DMS153 treated with DMSO at 0.1 percent for 48 hours (cell line): ENCODE data around the gene SRSF1.
"Not testable (repeated sequence)": the region's sequence is repeated elsewhere in the genome, so short reads cannot be mapped to it uniquely, and the experiment has no call there.

Experiments used
- DNase-seq: peaks from one replicate; lab custom pipeline; 2025; ENCODE audit not compliant: unreplicated experiment; lab: John Stamatoyannopoulos, UW

The SRSF1 gene

DNA sequence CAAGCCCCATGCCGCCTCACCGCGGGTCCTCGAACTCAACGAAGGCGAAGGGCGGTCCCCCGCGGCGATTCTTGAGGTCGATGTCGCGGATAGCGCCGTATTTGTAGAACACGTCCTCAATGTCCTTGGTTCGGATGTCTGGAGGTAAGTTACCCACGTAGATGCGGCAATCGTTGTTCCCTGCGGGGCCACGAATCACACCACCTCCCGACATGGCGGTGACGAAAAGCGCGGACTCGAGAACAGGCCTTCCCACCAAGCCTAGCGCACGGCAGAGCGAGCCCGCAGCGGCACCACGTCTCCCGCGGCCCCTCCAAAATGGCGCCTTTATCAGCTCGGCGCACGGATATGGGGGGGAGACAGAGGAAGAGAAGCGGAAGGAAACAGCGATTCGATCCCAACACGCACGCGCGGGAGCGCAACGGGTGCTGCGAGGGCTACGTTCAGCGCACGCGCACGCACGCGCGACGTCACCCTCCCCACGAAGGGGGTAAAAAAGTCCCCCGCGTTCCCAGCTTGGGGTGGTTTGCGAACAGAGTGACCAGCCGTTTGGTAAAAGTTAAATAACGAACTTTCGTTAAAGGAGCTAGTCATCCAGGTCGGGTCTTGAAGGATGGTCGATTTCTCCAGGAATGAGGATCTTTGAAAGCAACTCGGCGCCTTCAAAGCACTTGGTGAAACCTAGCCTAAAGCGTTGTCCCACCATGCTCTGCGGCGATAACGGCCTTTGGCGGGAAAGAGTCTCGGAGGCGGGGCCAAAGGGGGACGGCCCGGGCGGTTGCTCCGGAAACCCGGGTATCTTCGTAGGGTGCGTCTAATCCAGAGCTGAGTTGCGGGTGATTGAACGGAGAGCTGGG, at the start of gene SRSF1:
SRSF1 (minus strand) TSS at position 323 of the 857 bp plus-strand sequence; CDS start at position 214, 109 bp downstream.
- peak; percentile 98 for DNase-seq

DNA sequence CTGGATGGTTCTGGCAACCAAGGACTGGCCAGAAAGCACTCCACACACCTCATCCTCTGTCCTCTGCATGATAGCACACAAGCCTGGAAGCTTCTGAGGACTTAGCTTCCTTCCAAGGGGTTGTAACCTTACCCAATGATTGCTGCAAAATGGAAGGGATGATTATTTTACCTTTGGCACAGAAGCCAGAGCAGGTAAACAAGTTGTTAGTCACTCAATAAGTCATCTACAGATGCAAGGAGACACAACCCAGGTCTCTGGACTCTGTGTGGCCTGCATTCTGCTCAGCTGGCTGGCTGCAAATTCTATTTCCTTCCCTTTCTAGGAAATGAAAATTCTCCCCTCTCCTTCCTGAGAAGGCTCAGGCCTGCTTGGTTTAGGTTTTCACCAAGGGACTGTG, 49.4 kb upstream of the SRSF1 start:
- no peak for DNase-seq

GRCh38 chr17:58054641-58055040, 47.6 kb upstream of the SRSF1 start:
- no peak for DNase-seq

DNA sequence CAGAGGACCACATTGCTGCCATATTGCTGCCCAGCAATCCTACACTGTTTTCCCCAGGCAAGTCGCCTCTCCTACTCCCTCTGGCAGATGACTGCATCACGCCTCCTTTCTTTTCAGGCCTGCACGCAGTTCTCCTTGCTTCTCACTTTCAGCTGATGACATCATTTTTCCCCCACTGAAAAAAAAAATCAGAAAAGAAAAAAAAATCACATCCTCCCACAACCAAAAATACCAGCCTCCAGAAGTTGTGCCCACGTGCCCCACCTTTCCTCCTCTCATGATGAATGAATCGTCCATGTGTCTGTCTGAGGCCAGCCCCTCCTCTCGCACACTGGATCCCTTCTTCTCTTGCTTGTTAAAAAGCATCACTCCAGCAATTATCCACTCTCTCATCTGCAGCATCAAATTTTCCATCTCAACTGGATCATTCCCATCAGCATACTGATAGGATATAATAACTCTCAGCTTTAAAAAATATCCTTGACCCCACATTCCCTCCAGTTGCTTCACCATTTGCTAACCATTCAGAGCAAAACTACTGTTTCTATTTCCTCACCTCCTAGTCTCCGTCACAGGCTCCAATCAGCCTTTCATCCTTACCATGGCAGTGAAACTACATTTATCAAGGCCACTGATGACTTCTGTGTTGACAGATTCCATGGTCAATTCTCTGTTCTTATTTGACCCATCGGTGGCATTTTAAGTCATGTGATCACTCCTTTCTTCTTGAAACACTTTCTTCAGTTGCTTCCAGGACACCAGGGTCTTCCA, 46.1 kb upstream of the SRSF1 start:
- DNase-seq = no peak

- no peak for DNase-seq
Observed at GRCh38 chr17:58052407-58052806, 45.4 kb upstream of the SRSF1 start.

DNA sequence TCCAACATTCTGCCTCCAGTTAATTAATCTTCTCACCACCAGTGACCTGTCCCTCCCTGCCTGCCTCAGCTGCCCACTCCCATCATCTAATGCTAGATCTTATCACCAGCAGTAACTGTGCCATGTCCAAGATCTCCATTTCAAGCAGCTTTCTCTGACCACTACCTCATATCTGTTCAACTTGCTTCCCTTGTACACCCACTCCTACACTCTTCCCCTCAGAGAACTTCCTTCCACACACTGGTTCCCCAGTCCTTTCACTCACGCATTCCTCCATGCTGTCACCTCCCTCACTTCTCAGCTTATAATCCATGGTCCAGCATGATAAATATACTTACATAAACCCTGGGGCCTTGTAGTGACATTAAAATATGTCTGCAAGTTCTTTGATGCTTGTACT, 44.4 kb upstream of the SRSF1 start:
- no peak for DNase-seq

- no peak for DNase-seq
Observed at GRCh38 chr17:58050966-58051365, 43.9 kb upstream of the SRSF1 start.

DNA sequence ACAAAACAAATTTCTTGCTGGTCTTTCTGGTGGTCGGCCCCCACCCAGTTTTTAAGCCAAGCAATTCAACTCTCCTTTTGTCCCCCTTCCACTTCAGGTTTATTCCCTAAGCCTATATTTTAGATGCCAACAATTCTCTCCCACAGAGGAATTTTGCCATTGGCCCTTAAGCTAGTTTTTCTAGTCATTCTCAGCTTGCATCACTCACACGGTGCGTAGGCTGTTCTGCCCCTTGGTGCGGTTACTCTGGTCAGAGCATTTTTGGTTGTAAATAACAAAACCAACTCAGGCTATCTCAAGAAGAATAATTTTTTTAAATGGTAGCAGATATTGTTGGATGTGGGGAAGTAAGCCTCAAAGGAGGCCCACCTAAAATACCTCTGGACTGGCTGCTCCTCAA, 42.5 kb upstream of the SRSF1 start:
- no peak for DNase-seq

DNA sequence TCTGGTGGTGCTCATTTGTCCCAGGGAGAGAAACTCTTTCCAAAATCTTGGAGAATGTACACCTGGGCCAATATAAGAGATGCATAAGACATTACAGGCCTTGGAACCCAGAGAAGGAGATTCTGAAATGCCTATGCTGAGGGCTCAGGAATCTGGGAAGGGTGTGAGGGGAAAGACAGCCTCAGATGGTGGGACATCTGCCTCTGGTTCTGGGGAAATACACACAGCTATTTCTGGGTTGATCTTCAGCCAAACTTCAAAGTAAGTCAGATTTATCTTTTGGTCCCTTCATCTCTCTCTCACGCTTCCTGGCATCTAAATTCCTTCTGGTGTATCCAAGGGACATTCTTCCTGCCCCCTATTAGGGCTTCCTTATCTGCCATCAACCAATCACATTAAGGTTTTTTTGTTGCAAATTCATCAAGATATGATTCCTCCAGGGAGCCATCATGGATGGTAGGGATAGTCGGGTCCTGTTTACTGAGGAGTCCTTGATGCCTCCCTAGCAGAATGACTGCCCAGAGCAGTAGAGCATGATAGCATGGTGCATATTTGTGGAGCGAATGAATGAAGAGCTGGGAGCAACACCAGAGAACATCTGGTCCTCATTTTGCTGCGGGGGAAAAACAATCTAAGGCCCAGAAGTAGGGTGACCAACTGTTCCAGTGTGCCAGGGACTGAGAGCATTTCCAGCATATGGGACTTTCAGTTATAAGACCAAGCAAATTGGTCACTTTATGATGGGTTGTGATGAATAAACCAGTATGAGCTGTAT, 40.5 kb upstream of the SRSF1 start:
- no peak for DNase-seq

DNA sequence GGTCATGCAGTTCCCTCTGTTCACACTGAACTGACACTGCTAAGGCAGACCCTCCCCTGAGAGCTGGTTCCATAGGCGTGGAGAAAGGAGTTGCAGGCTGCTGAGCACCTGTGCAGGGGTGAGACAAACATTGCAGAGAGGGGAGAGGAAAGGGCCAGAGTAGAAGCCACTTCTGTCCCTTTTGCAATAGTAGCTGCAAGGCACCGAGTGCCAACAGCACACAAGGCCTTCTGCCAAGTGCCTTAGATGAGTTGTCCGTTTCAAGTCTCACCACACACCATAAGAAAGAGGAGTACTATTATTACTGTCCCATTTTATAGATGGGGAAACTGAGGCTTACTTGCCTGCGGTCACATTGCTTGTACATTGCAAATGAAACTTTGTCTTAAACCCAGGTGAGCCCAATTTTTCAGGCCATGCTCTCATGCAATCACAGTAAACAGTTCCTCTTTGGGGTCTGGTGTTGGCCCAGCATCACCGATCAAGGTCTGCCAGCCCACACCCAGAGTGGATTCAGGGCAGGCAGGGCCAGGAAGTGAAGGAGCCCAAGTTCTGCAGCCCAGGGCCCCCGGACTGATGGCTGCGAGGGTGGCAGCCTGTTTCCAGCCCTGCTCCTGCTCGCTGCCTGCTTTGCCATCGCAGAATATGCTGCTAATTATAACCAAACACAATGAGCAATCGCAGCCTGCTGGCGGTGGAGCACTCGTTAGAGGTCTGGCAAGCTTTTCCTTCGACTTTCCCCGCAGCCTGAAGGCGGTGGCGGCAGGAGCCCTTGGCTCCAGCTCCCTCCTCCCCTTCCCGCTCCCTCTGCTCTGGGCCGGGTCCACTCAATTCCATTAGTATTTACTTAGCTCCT, 39.4 kb upstream of the SRSF1 start:
- no peak for DNase-seq

- DNase-seq = not testable (repeated sequence)
Observed at GRCh38 chr17:58044256-58044655, 37.2 kb upstream of the SRSF1 start.

GRCh38 chr17:58043221-58044181, 36.5 kb upstream of the SRSF1 start:
- no peak for DNase-seq

- no peak for DNase-seq
Observed at GRCh38 chr17:58041161-58041560, 34.1 kb upstream of the SRSF1 start.

DNA sequence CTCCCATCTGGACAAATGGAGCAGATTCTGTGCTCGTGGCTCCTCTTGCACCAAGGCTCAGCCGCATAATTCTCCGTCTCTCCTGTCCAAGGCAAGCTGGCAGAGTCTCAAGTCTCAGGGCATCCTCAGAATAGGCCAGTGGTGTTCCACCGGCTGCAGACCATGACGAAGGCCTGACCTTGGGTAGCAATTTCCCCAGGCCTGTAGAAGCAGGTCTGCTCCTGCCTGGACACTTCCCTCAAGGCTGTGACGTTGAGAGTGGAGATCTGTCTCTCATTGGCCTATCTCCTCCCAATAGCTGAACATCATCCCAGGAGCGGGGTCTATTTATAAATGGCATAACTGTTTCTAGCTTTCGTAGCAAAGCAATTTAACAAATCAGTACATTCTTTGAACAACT, 33.3 kb upstream of the SRSF1 start:
- no peak for DNase-seq

DNA sequence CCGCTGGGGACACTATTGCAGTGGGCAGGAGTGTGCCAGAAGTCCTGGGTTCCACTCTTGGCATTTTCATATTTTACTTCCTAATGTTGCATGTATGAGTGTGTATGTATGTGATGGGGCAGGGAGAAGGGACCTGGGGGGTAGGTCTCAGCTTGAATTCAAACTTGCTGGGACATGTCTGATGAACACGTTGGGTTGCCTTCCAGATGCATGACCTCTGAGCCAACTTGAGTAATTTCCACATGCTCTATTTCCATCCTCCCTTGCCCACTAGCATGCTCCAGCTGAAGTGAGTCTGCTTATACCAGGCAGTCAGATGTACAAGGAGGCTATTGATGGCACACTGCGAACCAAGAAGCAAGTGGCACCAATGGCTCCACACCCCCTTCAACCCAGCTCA, 32.9 kb upstream of the SRSF1 start:
- DNase-seq = no peak

GRCh38 chr17:58032691-58033415, 25.8 kb upstream of the SRSF1 start:
- DNase-seq = no peak

DNA sequence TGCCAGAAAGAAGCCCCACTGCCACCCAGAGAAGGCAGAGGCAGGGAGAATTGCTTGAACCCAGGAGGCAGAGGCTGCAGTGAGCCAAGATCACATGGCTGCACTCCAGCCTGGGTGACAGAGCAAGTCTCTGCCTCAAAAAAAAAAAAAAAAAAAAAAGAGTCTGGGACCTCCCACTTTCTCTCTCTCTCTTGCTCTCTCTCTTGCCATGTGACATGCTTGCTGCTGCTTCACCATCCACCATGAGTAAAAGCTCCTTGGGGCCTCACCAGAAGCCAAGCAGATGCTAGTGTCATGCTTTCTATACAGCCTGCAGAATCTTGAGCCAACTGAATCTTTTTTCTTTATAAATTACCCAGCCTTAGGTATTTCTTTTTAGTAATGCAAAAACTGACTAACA, 21.5 kb upstream of the SRSF1 start:
- no peak for DNase-seq

- DNase-seq = no peak
Observed at GRCh38 chr17:58020401-58020800, 13.4 kb upstream of the SRSF1 start.

DNA sequence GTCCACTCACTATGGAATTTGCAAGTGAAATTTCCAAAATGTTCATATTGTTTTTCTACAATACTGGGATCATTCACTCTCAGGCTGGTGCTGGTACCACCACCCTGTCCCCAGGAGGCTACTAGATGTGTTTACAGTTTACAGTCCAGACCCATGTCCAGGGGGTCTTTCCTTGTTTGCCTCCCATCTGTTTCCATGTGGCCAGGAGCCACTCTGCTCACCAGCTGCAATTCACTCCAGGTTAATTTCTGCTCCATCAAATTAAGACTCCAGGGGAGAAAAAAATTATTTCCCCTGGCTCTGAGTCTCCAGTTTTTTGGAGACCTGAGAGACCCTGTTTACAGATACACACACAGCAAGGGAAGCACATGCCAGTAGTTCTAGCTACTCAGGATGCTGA, 12.5 kb upstream of the SRSF1 start:
- no peak for DNase-seq
